HL-60/S4 (cell line): ENCODE measurements around the gene KRT14.

Experiments
- in situ Hi-C: fragments of 300-500 bp; cut with MboI; formaldehyde crosslinking; loops from 2 replicates; pipeline ENCODE4 v1.14.3; 2022; ENCODE audit warnings: low sequenced_read_pairs

The KRT14 gene

GRCh38 chr17:41533613-41534012, 53.1 kb downstream of the KRT14 start:
- in situ Hi-C loops = no loop called here

DNA sequence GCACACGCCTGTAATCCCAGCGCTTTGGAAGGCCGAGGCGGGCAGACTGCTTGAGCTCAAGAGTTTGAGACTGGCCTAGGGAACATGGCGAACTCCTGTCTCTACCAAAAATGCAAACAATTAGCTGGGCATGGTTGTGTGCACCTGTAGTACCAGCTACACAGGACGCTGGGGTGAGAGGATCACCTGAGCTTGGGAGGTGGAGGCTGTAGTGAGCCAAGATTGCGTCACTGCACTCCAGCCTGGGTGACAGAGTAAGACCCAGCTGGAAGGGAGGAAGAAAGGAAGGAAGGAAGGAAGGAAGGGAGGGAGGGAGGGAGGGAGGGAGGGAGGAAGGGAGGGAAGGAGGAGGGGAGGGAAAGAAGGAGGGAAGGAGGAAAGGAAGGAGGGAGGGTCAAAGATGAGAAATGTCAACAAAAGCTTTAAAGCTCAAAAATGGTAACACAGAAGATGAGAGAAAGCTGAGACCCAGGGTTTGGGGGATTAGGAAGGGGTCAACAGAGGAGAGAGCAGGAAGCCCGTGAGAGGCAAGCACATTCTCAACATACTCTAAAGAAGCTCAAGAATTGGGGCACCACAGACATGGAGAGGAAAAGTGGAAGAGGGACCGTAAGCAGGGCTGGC, 53.6 kb downstream of the KRT14 start:
- in situ Hi-C loops = no loop called here
